ENCODE results near the gene LYPD1.

DNA sequence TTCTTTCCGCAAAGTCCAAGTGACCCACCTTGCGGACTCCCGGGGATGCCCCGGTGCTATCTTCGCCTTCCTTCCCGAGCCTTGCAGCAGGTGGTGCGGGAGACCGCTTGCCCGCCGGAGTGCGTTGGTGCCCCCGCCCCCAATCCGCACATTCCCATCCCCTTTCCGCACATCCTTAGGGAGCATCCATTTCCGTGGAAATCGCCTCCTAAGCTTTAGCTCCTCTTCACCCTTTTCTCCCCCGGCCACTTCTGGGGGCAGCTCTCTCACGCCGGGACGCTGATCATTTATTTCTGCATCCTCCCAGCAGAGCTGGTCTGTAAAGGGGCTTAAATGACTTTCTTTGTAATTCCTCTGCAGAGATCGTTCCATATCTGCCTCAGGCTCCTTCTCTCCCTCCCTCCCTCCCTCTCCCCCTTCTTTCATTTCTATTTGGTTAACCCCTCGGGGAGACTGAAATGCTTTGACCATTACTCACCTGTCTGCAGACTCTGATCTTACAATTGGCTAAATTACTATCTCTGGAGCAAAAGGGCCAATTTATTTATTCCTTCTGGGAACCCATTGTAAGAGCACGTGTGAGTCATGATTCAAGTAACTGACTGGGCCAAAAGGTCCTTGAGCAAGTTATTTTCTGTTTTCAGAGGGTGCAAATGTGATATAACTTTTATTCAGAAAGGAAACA is 1.3 kb upstream of the LYPD1 start:
- TF ChIP-seq, protein P1, sequence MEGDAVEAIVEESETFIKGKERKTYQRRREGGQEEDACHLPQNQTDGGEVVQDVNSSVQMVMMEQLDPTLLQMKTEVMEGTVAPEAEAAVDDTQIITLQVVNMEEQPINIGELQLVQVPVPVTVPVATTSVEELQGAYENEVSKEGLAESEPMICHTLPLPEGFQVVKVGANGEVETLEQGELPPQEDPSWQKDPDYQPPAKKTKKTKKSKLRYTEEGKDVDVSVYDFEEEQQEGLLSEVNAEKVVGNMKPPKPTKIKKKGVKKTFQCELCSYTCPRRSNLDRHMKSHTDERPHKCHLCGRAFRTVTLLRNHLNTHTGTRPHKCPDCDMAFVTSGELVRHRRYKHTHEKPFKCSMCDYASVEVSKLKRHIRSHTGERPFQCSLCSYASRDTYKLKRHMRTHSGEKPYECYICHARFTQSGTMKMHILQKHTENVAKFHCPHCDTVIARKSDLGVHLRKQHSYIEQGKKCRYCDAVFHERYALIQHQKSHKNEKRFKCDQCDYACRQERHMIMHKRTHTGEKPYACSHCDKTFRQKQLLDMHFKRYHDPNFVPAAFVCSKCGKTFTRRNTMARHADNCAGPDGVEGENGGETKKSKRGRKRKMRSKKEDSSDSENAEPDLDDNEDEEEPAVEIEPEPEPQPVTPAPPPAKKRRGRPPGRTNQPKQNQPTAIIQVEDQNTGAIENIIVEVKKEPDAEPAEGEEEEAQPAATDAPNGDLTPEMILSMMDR (conservative IDR thresholded peaks at IDR 0.05) = no peak
- TF ChIP-seq EZH2 (IDR thresholded peaks at IDR 0.05; ENCODE audit: low read depth) = no peak

Data from PC-9 (cell line).